Epithelial cell of proximal tubule (primary cell): ENCODE data around the gene STXBP1. TPM values are rescaled to one million over a fixed set of nuclear protein-coding genes. Genes with fewer than 3 reads are reported as not detected.
"Not testable (repeated sequence)": the region's sequence is repeated elsewhere in the genome, so short reads cannot be mapped to it uniquely, and the experiment has no call there.

Source experiments
- DNase-seq: peaks from one replicate; pipeline ENCODE4 v3.0.0-alpha.2; 2011; ENCODE audit warnings: low read depth
- H3K4me3 ChIP-seq: 2 replicates; pipeline ENCODE4 v1.5.1; 2011; ENCODE audit warnings: low read depth, mild to moderate bottlenecking, low read length
- total RNA-seq: library from RNA; depleted of rRNA; stranded (reverse); fragments of >200 nt; gene quantifications from 2 replicates; pipeline ENCODE4 v1.2.3, GENCODE V29; 2015
- TF ChIP-seq, protein P1 (sequence below): conservative IDR thresholded peaks from 2 replicates; pipeline ENCODE4 v1.5.1; 2012; ENCODE audit warnings: low read depth, mild to moderate bottlenecking, low read length

Gene STXBP1
- total RNA-seq, 1 donor from 2014 or later: 14.6 TPM

DNA sequence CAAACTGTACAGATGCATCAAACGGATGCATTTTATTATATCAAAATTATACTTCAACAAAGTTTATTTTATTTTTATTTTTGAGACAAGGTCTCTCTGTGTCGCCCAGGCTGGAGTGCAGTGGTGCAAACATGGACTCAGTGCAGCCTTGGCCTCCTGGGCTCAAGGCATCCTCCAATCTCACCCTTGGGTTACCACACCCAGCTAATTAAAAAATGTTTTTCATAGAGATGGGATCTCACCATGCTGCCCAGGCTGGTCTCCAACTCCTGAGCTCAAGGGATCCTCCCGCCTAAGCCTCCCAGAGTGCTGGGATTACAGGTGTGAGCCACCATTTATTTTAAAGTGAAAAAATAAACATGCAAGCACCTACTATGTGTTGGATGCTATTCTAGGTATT is 40.1 kb upstream of the STXBP1 start:
- TF ChIP-seq, protein P1, sequence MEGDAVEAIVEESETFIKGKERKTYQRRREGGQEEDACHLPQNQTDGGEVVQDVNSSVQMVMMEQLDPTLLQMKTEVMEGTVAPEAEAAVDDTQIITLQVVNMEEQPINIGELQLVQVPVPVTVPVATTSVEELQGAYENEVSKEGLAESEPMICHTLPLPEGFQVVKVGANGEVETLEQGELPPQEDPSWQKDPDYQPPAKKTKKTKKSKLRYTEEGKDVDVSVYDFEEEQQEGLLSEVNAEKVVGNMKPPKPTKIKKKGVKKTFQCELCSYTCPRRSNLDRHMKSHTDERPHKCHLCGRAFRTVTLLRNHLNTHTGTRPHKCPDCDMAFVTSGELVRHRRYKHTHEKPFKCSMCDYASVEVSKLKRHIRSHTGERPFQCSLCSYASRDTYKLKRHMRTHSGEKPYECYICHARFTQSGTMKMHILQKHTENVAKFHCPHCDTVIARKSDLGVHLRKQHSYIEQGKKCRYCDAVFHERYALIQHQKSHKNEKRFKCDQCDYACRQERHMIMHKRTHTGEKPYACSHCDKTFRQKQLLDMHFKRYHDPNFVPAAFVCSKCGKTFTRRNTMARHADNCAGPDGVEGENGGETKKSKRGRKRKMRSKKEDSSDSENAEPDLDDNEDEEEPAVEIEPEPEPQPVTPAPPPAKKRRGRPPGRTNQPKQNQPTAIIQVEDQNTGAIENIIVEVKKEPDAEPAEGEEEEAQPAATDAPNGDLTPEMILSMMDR: no peak
- no peak for DNase-seq
- no peak overlapping the region for H3K4me3 ChIP-seq

DNA sequence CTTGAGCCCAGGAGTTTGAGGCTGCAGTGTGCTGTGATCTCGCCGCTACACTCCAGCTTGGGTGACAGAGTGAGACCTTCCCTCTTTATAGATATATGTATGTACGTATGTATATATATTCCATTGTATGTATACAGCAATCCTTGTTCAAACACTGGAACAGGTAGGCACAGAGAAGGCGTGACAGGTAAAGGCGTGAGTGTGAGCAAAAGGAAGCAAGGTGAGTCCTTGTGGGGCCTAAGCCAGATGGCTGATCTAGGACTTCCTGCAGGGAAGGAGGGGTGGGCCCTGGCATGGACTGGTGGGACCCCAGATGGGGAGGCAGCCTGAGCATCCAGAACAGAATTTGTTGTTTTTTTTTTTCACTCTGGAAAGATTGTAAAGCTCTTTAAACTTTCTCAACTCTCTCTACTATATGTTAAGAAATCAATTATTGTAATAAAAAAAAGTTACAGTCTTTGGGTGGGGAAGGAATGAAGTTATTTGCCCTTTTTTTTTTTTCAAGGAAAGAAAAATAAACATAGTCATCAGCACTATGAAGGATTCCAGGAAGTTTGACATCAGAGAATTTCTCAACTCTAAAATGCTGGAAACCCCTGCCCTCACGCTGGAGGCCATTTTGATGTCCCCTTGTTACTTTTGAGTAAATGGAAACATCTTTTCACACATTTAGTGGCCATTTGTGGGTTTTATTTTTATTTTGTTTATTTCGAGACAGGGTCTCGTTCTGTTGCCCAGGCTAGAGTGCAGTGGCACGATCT is 38.9 kb upstream of the STXBP1 start:
- DNase-seq: no peak
- no peak overlapping the region for H3K4me3 ChIP-seq

DNA sequence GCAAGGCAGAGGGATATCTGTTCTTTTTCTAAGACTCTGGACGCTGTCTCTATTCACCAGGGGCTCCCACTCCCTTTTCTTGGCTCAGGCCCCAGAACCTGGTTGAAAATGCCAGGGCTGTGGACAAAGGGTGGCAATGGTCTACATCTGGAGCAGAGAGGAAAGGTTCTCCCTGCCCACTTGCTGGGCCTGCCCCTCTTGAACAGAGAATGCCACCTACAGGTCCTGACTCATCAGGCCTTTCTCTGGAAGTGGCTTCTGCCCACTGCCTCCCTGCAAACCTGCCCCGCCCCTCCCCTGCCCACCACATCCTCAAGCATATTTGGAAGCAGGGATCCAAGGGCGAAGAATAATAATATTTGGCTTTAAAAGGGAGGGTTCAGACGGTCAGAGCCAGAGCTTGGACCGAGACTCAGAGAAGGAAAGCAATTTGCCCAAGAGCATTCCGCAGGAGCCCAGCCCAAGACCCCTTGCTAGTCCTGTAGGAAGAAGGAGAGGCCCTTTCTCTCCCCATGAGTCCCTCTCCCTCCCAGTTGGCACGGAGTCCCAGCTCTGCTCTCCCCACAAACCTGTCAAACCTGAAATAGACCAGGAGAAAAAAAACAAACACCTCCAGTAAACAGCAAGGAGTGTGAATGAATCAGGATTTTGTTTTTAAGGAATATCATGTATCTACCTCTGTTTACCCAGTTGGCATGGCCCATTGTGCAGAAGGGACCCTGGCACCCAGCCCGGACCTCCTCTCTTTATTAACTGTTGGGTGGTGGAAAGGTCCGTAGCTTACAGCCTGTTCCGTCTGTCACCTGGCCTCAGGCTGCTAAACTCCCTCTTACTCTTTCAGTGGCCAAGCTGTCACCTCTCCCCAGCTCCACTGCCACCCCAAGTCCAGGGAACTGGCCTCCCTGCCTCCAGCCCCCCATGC is 37.7 kb upstream of the STXBP1 start:
- DNase-seq: no peak
- no peak overlapping the region for H3K4me3 ChIP-seq
- TF ChIP-seq, protein P1: no peak

More for the DNA sequence above, 38.9 kb upstream of the STXBP1 start:
- TF ChIP-seq, protein P1: no peak

DNA sequence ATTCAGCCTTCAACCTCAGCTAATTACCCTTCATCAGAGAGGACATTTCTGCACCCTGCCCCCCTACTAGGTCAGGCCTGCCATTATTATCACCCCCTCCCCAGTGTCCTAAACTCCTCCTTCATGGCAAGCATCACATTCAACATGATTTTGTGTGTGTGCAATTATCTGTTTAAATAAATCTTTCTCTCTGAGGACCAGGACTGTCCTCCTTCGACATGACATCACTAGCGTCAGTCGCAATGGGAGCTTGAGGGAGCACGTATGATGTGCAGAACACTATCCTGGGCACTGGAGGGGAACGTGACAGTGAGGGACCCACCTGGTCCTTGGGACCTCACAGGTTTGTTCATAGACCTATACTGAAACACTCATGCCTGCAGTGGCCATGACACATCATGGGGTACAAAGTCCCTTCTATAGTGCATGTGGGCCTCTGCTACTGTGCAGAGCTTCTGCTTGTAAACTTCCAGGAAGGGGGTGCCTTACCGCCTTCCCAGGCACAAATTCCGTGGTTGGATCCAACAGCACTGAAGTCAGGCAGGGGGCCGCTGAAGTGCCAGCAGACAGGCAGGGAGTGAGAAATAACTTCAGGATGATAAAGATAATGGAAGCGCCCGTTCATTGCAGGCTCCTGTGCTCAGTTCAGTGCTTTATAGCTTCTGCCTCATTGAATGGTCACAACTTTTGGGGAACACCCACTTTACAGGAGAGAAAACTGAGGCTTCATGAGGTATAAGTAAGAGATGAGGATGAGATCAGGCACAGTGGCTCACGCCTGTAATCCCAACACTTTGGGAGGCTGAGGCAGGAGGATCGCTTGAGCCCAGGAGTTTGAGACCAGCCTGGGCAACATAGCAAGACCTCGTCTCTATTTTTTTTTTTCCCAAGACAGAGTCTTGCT is 36.0 kb upstream of the STXBP1 start:
- TF ChIP-seq, protein P1: no peak
- no peak for DNase-seq
- H3K4me3 ChIP-seq: no peak overlapping the region

DNA sequence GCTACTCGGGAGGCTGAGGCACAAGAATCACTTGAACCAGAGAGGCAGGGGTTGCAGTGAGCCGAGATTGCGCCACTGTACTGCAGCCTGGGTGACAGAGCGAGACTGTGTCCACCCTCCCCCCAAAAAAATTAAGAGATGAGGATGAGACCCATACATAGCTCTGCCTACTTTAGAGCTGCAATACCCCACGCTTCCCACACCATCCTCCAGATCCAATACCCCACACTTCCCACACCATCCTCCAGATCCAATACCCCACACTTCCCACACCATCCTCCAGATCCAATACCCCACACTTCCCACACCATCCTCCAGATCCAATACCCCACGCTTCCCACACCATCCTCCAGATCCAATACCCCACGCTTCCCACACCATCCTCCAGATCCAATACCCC is 34.9 kb upstream of the STXBP1 start:
- not testable (repeated sequence) for H3K4me3 ChIP-seq, DNase-seq

DNA sequence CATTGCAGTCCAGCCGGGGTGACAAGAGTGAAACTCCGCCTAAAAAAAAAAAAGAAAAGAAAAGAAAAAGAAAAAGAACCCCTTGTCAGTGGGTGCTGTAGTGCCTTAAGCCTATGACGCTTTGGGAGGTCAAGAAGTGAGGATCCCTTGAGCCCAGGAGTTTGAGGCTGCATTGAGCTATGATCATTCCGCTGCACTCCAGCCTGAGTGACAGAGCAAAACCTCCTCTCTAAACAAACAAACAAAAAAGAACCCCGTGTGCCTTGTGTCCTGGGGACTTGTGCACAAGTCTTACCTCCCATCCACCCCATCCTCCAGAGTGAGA is 33.5 kb upstream of the STXBP1 start:
- TF ChIP-seq, protein P1: no peak
- no peak for DNase-seq
- peak overlapping the region; percentile 62 for H3K4me3 ChIP-seq
